ENCODE measurements around the gene NSD1.
"Not testable (repeated sequence)": the region's sequence is repeated elsewhere in the genome, so short reads cannot be mapped to it uniquely, and the experiment has no call there.

The NSD1 gene

GRCh38 chr5:177290816-177291596 is 157.4 kb downstream of the NSD1 start:
- no peak for DNase-seq (ENCODE audit: low read depth)

DNA sequence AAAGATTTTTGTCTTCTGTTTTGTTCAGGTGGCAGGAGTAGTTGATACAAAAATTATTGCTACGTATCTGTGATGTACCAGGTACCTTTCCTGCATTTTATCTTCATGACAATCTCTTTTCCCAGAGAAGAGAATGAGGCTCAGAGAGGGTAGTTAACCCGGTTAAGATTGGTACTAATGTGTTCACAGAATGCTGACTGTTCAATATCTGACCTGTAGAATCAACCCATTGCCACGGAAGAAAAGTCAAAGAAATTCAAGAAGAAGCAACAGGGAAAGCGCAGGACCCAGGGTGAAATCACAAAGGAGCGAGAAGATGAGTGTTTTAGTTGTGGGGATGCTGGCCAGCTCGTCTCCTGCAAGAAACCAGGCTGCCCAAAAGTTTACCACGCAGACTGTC is 158.2 kb downstream of the NSD1 start:
- no peak for DNase-seq (ENCODE audit: low read depth)

DNA sequence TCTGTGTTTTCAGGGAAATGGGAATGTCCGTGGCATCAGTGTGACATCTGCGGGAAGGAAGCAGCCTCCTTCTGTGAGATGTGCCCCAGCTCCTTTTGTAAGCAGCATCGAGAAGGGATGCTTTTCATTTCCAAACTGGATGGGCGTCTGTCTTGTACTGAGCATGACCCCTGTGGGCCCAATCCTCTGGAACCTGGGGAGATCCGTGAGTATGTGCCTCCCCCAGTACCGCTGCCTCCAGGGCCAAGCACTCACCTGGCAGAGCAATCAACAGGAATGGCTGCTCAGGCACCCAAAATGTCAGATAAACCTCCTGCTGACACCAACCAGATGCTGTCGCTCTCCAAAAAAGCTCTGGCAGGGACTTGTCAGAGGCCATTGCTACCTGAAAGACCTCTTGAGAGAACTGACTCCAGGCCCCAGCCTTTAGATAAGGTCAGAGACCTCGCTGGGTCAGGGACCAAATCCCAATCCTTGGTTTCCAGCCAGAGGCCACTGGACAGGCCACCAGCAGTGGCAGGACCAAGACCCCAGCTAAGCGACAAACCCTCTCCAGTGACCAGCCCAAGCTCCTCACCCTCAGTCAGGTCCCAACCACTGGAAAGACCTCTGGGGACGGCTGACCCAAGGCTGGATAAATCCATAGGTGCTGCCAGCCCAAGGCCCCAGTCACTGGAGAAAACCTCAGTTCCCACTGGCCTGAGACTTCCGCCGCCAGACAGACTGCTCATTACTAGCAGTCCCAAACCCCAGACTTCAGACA is 160.4 kb downstream of the NSD1 start:
- DNase-seq (ENCODE audit: low read depth) = no peak

- DNase-seq (ENCODE audit: low read depth) = no peak
These were observed 161.1 kb downstream of the NSD1 start for GRCh38 chr5:177294632-177295031.

GRCh38 chr5:177295924-177296323 is 162.4 kb downstream of the NSD1 start:
- DNase-seq (ENCODE audit: low read depth) = no peak

GRCh38 chr5:177296581-177296980 is 163.0 kb downstream of the NSD1 start:
- DNase-seq (ENCODE audit: low read depth) = no peak

DNA sequence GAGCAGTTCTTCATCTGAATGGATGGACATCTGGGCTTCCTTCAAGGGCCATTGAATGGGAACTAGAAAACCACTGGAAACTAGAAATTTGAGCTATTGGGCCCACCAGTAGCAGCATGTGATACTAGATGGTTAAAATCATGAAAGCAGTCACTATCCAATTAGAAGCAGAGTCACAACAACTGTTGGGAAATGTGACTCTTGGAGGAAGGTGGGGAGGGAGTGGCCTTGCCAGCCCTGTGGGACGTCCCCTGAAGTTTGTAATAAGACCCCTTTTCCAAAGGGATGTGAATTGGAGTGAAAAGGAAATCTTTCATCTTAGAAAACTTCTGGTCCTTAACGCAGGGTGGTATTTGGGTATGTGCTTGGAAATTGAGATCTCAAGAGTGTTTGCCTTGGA is 164.3 kb downstream of the NSD1 start:
- no peak for DNase-seq (ENCODE audit: low read depth)

GRCh38 chr5:177299697-177300096 is 166.1 kb downstream of the NSD1 start:
- DNase-seq (ENCODE audit: low read depth) = no peak

DNA sequence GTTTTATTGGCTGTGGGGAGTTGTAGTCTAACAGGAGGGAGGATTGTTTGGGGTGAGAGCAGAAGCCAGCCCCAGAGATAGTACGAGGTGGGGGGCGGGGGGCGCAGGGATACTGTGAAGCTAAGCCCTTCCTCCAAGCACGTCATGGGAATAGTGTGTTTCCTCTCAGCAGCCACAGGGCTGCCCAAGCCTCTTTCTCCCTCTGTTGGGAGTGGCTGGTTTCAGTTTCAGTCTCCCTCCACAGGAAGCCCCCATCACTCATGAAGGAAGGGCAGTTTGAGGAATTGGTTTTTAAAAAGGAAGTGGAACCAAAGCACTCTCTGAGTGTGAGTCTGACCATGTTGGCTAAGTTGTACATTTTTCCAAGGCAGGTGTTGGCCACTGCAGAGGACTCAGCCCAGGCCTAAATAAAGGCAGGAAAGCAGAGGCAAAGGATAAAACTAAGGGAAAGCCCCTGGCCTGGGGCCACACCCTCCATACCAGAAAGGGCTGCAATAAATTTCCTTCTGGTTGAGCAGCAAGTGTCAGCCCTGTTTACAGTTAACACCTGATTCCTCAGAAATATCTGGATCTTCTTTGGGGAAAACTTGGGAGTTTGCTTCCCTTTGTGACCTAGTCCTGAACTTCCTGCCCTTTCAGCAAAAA is 166.8 kb downstream of the NSD1 start:
- DNase-seq (ENCODE audit: low read depth) = no peak

DNA sequence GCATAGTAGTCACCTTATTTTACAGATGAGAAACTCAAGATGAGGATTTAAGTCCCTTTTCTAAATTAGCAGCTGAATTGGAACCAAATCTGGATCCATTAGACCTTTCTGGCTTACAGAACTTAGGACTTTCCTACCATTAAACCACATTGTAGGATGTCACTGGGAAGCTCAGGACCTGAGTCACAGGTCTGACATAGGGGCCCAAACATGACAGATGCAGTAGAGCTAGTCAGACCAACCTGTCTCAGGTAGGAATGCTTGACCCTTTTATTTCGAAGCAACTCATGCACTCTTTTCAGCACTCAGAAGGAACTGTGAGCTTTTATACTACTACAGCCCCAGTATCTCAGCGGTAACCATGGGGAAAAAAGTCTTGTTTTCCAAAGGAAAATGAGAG is 167.4 kb downstream of the NSD1 start:
- no peak for DNase-seq (ENCODE audit: low read depth)

- no peak for DNase-seq (ENCODE audit: low read depth)
These were observed 168.1 kb downstream of the NSD1 start for GRCh38 chr5:177301503-177302165.

- DNase-seq (ENCODE audit: low read depth) = no peak
These were observed 169.0 kb downstream of the NSD1 start for GRCh38 chr5:177302354-177303110.

DNA sequence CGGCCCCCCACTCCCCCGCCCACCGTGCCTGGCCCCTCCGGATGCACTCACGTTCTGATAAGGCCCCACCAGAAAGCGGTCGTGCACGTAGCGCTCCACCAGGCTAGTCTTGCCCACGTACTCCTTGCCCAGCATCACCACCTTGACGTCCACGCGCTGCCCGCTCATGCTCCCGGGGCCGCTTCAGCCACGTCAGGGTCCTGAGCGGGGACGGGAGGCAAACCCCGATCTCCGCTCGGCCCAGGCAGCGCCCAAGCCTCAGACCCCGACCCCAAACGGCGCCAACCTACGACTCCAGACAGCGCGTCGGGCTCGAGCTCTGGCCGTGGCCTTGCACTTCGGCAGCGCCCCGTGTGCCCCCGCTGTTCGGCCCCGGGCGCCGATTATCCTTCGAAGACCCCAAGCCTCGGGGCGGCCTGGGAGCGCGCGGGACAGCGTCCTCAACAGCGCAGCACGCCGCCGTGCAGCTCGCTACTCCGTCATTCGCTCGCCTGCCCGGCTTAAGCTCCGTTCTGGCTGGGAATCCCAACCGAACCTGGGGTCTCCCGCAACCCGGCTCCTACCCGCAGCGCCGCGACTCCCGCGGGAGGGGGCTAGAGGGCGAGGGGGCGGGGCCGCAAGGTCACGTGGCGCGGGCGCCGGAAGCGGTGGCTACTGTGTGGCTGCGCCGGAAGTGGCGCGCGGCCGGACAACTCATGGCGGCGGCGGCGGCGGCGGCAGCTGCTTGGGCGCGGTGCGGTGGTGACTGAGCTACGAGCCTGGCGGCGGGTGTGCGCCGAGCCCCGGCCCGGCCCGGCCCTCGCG is 169.8 kb downstream of the NSD1 start, which contains the start of the genes PRELID1 and RAB24:
TSS of gene PRELID1 (plus strand) at position 679 of the 804 bp plus-strand sequence. CDS start 187 bp downstream, outside the sequence.
TSS of gene RAB24 (minus strand) at position 599 of the 804 bp plus-strand sequence. CDS start at position 168, 431 bp downstream.
- DNase-seq (ENCODE audit: low read depth) = no peak

GRCh38 chr5:177303925-177304391 is 170.4 kb downstream of the NSD1 start:
- DNase-seq (ENCODE audit: low read depth) = no peak

DNA sequence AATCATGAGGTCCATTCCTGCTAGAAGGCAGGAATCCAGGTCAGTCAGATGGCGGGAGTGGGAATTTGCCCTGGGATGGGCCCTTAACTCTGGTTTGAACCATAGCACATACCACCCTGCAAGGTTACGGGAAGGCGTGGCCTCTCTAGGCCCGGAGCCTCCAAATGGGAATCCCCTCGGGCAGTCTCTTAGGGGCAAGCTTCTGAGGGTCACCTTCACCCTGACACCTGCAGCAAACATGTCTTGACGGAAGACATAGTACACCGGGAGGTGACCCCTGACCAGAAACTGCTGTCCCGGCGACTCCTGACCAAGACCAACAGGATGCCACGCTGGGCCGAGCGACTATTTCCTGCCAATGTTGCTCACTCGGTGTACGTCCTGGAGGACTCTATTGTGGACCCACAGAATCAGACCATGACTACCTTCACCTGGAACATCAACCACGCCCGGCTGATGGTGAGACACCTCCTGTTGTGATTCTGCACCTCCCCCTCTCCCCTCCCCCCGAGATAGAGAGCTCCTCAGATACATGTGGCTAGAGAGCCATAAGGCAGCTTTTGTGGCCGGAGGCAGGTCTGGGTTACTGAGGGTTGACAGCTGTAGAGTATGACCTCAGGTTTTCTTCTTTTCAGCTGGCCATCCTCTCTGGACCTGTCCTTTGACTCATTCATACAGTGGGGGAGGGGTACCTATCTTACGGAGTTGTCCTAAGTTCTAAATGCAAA is 171.0 kb downstream of the NSD1 start:
- DNase-seq (ENCODE audit: low read depth) = no peak

DNA sequence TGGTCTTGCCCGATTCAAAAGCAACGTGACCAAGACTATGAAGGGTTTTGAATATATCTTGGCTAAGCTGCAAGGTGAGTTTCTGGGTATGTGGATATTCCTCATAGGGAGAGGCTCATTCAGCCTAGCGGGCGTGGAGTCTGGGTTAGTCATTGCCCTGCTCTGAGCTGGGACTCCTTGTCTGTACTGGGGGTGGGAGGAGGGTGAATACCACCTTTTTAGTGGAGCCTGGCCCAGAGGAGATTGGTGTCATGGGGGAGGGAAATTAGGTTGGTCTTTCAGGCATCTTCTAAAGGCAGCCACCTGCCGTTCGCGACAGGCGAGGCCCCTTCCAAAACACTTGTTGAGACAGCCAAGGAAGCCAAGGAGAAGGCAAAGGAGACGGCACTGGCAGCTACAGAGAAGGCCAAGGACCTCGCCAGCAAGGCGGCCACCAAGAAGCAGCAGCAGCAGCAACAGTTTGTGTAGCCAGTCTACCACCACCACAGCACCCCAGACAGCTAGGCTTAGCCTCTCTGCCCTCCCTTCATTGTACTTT is 172.6 kb downstream of the NSD1 start:
- not testable (repeated sequence) for DNase-seq (ENCODE audit: low read depth)

DNA sequence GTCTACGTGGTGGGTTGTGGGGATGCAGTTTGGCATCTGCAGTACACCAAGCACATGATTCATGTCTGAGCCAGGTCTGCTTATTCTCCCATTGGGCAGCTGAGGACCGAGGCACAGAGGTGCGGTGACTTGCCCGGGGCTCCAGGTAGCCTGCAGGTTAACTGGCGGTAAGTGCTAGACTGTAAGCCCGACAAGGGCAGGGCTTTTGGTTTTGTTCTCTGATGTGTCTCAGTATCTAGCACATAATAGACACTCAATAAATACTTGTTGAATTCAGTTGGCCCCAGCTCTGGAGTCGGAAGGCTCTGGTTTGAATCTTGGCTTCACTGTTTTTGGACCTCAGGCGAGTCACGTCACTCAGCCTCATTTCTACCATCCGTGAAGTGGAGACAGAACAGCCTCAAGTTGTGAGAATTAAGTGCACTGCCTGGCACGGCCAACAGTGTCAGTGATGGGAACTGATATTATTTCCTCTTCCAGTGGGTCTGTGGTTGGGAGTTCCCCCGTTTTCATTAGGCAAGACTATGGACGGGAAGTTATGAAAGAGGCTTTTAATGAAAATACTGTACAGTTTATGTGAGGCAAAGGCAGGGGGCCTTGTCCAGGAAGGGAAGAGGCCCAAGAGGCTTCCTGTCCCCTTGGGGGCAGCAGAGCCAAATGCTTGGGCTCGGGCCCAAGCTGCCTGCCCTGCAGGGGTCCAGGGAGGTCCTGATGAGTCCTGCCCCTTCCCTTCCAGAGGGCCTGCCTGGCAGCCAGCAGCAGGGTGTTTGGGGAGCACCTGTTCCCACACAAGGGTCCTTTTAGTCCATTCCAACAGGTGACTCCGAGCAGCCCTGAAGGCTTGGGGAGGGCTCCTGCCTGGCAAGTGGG is 173.3 kb downstream of the NSD1 start:
- no peak for DNase-seq (ENCODE audit: low read depth)
